GM19372 (cell line): ENCODE measurements around the gene CEACAM18.
A peak's percentile ranks its signal among the peaks of the same experiment; 100 is the strongest.
"Not testable (repeated sequence)": the region's sequence is repeated elsewhere in the genome, so short reads cannot be mapped to it uniquely, and the experiment has no call there.

ENCODE experiments used
- ATAC-seq: cut with Tn5 transposase; IDR thresholded peaks from one replicate; pipeline ENCODE4 v1.9.1; 2021; ENCODE audit warnings: mild to moderate bottlenecking, low read depth, moderate library complexity; ENCODE audit not compliant: unreplicated experiment

CEACAM18 gene

DNA sequence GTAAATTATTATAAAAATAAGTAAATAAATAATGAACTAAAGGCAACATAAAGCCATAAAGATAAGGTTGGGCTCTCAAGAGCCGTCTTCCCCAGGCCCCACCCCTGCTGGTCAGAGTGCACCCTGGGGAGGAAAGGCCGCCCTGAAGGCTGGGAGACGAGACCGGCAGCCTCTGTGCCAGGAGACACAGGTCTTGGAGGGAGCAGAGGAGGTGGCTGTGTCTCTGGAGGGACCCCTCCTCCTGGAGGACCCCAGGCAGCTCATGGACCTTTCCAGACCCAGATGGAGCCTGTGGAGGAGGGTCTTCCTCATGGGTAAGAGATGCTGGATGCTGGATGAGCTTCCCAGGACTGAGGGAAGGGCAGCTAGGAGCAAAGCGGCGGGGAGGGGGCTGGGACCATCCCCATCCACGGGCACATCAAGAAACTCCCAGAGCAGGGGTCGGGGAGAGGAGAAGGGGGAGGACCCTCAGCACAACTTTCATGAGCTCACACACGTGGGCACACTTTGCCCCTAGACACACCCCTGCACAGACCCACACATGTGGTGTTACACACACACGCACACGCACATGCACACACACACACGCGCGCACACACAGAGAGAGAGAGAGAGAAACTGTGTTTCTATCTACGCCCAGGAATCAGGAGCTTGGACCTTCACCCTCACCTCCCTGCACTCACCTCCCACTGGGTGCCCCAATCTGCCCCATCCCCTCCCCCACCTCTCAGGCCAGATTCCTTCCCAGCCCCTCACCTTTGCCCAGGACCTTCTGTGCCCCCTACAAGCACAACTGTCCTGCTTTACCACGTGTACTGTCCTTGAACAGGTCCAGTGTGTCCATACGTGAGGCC is at the start of gene CEACAM18:
Gene CEACAM18, plus strand, starts transcription at position 159 of the 854 bp plus-strand sequence.
- no peak for ATAC-seq

DNA sequence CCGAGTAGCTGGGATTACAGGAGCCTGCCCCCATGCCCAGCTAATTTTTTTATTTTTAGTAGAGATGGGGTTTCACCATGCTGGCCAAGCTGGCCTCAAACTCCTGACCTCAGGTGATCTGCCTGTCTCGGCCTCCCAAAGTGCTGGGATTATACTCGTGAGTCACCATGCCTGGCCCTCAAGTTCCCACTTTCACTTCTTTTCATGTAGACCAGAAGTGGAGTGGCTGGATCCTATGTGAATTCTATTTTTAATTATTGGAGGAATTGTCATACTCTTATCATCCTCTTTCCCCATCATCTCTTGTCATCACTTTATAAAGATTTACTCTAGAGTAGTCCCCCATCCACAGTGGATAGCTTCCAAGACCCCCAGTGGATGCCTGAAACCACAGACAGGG is 48.1 kb upstream of the CEACAM18 start:
- no peak for ATAC-seq

DNA sequence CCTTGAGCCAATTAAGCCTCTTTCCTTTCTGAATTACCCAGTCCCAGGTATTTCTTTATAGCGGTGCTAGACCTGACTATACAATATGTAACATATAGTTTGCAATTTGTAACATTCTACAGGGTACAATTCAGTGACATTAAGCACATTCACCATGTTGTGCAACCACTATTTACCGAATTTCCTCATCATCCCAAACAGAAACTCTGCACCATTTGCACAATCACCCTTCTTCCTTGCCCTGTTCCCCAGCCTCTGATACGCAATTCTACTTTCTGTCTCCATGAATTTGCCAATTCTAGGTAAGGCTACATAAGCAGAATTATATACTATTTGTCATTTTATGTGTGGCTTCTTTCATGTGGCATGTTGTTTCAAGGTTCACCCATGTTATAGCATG is 47.2 kb upstream of the CEACAM18 start:
- ATAC-seq, result no peak

DNA sequence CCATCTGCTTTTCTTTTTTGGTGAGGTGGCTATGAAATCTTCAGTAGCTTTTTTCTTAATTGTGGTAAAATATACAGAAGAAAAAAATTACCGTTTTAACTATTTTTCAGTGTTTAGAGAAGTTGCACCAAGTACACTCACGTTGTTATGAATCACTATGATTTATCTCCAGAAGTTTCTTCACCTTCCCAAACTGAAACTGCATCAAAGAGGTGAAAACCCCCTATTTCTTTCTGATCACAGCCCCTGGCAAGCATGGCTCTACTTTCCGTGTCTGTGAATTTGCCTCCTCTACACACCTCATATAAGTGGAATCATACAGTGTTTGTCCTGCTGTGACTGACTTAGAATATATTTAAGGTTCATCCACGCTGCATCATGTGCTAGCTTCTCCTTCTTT is 45.3 kb upstream of the CEACAM18 start:
- no peak for ATAC-seq

DNA sequence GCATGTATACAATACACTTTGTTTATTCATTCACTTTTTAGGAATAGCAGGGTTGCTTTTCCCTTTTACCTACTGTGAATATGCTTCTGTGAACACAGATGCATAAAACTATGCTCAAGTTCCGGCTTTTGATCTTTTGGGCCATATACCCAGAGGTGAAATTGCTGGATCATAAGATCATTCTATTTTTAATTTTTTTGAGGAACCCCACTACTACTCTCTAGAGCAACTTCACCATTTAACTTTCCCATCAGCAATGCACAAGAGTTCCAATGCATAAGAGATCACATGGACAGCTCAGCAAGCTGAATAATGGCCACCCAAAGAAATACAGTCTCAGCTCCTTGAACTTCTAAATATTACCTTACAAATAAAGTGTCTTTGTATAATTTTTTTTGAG is 43.9 kb upstream of the CEACAM18 start:
- no peak for ATAC-seq

DNA sequence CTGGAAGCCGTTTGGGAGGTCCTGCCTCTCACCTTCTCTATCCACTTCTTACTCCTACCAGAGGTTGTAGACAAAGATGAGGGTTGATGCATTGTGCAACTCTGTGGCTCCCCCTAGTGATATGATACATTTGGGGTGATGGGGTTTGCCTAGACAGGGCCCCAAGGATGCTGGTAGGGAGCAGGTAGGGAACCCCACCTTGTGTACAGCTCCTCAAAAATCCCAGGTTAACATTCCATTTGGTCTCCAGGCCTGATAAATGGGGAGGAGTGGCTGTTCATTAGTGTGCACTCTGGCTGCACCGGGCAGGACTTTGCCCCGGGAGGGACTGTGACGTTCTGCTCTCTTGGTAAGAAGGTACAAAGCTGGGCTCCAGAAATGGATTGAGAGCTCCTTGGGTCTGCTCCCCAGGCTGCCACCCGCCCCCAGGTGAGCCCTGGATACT is 39.3 kb upstream of the CEACAM18 start:
- no peak for ATAC-seq

DNA sequence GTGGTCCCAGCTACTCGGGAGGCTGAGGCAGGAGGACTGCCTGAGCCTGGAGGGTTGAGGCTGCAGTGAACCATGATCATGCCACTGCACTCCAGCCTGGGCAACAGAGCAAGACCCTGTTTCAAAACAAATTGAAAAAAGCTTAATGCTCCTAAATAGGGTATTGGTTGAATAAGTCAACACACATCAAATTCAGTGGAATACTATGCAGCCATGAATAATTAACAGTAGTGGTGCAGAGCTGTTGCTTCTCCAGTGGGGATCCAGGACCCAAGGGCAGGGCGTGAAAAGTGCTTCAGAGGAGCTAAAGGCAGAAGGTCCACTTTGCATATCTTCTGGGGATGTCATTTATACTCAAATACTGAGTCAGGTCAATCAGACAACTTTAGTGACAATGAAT is 38.3 kb upstream of the CEACAM18 start:
- ATAC-seq, result no peak

DNA sequence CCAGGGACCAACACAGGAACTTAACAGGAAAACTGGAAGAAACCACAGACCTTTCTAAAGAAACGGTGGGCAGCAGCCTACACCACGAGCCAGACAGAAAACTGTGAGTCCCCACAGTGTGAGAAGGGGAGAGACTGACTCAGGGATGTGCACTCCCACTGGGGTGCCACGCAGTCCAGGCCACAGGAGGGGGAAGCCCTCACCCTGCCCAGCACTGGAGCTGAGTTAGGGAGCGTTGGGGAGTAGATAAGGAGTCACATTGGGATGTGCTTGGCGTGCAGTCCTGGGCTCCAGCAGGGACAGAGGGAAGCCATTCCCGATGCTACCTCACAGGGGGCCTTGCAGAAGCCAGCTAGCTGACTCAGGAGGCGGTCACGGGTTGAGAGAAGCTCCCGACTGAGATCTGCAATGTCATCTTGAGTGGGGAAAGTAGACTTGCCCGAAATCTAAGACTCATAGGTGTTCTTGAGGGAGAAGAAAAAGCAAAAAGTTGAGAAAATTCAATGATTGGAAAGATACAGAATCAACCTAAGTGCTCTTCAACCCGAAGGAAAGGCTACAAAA is 37.4 kb upstream of the CEACAM18 start:
- no peak for ATAC-seq

DNA sequence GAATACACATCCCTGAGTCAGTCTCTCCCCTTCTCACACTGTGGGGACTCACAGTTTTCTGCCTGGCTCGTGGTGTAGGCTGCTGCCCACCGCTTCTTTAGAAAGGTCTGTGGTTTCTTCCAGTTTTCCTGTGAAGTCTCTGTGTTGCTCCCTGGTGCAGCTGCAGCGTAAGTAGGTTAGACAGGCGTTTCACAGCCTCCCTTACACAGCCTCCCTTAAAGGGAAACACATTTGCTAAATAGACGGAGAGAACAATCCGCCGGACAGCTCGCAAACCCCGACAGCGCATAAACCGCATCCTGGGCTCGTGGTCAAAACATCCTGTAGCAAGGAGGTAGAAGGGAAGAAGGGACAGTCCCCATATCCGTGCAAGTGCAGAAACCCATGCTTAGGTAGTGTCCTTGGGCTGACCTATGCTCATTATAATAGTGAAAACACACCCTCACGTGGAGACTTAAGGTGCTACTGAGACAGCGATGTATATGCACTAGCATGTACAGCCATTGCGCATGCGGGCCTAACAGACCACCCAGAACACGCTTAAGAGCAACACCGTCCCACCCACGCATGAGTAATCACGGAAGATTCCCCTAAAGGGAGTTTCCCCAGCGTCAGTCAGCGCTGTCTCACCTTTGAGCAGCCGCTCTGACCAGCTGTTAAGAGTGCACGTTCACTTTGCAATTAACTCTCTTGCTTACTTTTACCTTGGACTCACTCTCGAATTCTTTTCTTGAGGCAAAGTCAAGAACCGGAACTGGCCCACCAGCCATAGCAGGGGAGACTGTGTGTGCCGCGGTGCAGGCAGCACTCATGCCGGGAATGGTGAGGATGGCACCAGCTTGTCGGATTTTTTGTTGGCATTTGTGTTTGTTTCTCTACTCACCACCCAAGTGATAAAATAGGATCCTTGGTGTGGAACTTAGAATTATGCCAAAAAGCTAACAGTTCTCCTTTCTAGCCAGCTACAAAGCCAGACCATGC is 36.6 kb upstream of the CEACAM18 start:
- peak; percentile 96 for ATAC-seq

DNA sequence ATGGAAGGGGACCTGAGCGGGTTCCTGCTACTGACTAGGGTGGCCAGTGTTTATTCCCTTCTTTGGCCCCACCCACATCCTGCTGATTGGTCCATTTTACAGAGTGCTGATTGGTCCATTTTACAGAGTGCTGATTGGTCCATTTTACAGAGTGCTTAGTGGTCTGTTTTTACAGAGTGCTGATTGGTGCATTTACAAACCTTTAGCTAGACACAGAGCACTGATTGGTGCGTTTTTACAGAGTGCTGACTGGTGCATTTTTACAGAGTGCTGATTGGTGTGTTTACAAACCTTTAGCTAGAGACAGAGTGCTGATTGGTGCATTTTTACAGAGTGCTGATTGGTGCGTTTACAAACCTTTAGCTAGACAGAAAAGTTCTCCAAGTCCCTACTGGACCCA is 30.8 kb upstream of the CEACAM18 start:
- not testable (repeated sequence) for ATAC-seq

DNA sequence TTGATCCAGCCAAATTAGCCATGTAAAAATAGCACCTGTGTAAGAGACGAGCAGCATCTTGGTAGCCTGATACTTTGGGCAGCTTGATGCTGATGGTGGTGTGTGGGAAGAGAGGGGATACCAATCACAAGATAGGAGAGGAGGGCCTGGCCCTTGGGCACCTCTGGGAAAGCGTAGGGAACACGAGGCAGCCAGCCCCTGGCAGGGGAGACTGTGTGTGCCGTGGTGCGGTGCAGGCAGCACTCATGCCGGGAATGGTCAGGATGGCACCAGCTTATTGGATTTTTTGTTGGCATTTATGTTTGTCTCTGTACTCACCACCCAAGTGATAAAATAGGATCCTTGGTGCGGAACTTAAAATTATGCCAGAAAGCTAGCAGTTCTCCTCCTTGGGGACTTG is 30.3 kb upstream of the CEACAM18 start:
- ATAC-seq, result no peak

DNA sequence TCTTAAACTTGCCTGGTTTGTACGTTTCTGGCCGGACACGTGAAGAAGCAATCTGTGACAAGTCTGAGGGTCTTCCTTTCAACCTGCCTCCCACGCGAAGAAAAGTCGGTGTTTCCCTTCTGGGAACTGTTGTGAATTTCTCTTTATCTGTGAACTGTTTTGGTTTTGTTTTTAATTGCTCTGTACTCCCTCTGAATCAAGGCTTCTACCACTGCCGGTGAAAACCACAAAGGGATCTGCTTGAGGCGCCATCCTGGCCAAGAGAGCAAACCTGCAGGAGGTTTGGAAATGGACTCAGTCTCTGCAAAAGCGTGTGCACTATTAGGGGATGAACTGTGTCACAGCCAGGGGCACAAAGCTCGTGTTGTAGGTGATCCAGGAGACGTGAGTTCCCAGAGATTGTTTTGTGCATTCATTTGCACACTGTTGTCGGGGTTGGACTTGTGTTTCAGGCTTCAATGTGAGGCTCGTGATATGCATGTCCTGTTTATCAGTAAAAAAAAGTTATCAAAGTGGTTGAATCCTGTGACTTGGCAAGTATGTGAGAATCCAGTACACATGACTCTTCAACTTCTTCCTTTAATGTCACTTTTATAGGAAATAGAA is 29.8 kb upstream of the CEACAM18 start:
- ATAC-seq, result no peak

DNA sequence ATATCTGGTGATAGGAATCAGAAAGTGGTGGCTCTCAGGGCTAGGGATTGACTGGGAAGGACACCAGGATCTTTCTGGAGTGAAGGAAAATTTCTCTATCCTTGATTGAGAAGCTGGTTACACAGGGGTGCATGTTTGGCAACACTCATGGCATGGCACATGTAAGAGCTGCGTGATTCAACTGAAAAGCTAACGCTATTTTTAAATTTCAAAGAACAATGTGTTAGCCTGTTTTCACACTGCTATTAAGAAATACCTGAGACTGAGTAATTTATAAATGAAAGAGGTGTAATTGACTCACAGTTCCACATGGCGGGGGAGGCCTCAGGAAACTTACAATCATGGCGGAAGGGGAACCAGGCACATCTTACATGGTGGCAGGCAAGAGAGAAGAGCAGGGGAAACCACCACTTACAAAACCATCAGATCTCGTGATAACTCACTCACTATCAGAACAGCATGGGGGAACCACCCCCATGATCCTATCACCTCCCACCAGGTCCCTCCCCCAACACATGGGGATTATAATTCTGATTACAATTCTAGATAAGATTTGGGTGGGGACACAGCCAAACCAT is 27.5 kb upstream of the CEACAM18 start:
- ATAC-seq, result no peak

DNA sequence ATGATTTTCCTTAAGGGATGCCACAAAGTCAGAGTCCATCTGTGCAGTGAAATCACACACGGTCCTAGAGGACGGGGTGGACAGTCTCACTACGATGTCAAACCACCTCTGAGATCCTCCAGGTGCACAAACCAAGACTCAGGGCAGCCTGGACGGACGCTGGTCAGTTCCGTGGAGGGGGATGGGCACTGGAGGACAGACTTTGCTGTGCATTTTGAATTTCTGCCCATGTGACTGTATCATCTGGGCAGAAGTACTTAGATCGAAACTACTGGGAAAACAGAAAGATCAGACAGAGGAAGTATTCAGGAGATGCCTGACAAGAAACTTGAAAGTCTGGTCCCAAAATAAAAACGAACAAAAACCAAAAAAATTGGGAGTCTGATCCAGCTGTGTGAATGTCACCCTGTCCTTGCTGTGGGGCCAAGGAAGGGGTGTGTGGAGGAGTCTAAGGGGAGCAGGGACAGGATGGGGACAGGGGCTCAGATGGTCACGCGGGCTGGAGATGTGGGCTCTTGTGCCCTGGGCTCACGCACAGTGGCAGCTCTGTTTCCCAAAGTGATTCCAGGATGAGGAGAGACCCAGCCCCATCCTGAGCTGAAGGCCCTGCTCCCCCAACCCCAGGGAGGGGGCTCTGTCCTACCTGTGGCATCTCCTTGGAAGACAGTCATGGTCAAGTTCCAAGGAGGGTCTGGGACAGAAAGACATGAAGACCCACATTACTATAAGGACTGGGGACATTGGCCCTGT is 21.6 kb upstream of the CEACAM18 start:
- ATAC-seq, result no peak

DNA sequence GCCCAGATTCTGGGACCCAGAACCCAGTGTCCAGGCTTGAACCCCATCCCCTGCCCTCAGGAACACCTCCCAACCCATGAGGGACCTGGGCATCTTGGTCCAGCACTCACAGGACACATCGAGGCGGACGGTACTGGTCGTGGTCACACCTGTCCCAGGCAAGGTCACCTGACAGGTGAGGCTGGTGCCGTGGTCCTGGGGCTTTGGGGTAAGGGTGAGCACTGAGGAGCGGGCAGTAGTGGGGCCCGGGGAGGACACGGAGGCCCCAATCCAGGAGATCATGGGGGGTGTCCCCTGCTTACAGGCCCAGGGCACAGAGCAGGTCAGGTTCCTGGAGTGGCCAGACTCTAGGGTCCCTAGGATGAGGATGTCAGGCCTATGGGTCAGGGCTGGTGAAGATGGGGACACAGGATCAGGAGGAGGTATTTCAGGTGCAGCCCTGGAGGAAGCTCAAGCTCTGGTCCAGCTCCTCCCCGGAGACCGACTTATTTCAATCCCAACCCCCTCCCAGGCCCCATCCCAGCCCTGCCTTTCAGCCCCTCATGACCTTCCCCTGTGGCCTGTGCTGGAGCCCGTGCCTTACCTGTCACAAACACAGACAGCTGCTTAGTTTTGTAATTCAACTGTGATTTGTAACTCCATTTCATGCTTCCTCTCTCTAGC is 20.9 kb upstream of the CEACAM18 start:
- no peak for ATAC-seq

DNA sequence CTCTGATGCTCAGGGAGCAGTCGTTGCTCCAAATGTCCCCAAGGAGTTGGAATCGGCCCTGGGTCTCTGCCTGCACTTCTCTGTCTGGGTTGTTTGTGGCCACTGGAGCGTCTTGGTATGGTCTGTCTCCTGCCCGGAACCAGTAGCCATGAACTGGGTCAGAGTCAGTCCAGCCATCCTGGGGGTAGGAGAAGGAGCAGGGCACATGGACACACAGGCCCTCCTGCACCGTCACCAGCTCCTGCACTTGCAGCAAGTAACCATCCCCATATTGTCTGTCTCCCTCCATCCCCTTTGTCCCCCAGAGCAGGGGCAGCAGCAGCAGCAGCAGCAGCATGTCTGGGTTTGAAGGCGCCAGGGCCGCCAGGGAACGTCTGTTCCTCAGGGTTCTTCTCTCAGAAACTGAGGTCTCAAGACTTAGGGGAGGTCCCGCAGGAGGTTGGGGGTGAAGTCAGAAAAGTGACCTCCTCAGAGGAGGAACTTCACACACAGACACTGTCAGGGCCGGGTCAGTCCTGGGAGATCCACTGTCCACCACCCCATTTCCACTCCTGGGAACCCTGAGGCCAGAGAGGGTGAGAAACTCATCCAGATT is 20.2 kb upstream of the CEACAM18 start, which contains the start of gene SIGLEC8:
Gene SIGLEC8, minus strand, starts transcription at position 404 of the 595 bp plus-strand sequence. Its CDS starts 67 bp downstream, at position 337.
- no peak for ATAC-seq

DNA sequence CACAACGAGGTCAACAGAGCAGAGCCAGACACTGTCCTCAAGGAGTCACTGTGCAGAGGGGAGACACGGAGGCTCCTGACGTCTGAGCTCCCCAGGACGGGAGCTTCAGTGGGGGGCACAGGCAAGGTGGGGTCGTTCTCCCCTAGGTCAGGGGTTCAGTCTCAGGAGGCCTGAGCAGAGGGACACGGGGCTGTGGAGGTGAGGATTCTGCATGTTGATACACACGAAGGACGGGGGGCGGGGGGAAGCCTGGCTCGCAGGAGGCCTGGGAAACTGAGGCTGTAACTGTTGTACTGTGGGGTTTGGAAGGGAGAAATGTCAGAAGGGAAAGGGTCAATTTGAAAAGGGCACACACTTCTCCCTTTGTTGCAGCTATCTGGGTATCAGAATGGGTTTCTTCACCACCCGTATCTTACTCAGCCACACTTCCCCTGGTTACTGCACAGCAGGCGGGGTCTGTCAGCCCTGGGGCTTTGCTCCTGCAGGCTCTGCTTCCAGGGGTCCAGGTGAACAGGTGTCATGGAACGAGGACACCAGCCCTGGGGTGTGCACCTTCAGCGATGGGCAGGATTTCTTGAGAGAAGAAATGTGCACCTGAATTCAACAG is 19.3 kb upstream of the CEACAM18 start:
- no peak for ATAC-seq
